ENCODE measurements around the gene PODXL. TPM values are rescaled to one million over a fixed set of nuclear protein-coding genes. Genes with fewer than 3 reads are reported as not detected.

Gene PODXL
- total and polyA plus RNA-seq, 10 of the 15 experiments (the other 5 are each of a cell fraction or from before 2014, with no cell fraction given): 0.04 to 1.8 (median 0.38) TPM

GRCh38 chr7:131537571-131537978 lies 18.9 kb downstream of the PODXL start:
- no peak overlapping the region for H3K27ac ChIP-seq (ENCODE audit: control insufficient read depth, insufficient read depth)
- no peaks in the 10 kb centered on the region for H3K36me3 ChIP-seq (ENCODE audit: control insufficient read depth in 2 of 2, insufficient read depth in 2 of 2, low read length in 1 of 2)
- H2AFZ ChIP-seq (ENCODE audit: control insufficient read depth, low read depth, low read length): no peak overlapping the region
- intact Hi-C loops (cut with micrococcal nuclease; ENCODE audit: unreplicated experiment) (no loop called here), in situ Hi-C loops (cut with MboI) (no loop called here)
- H4K20me1 ChIP-seq (ENCODE audit: control insufficient read depth, insufficient read depth): no peaks in the 10 kb centered on the region
- ChIA-PET SMC1A (ENCODE audit: uncharacterized antibody, unreplicated experiment) (no interaction called here), CTCF (no interaction called here), POLR2A (no interaction called here), RAD21 (ENCODE audit: unreplicated experiment) (no interaction called here)
- no peaks in the 10 kb centered on the region for H3K9me3 ChIP-seq (replicated peaks; ENCODE audit: control insufficient read depth, insufficient read depth, low read length)
- H3K27me3 ChIP-seq (replicated peaks in 1 of 2; ENCODE audit: control insufficient read depth in 2 of 2, insufficient read depth in 2 of 2, low read length in 1 of 2): no peaks in the 10 kb centered on the region
- no peak for ATAC-seq
- no peak overlapping the region for H3K4me3 ChIP-seq
- no peaks in the 10 kb centered on the region for H3K4me1 ChIP-seq (ENCODE audit: control insufficient read depth, insufficient read depth, low read length)
- 51% methylated on average over 11 of the region's 12 CpGs for WGBS (ENCODE audit: insufficient coverage, insufficient replicate concordance, low lambda C conversion rate, missing lambda C conversion rate)
- no TSS peak for BruUV-seq (replicated peaks)
- no peak overlapping the region for H3K9ac ChIP-seq (ENCODE audit: control insufficient read depth, insufficient read depth, low read length)
- DNase-seq (ENCODE audit: low read depth, low spot score): no peak
- H3K79me2 ChIP-seq (ENCODE audit: control insufficient read depth, insufficient read depth, low read length): no peaks in the 10 kb centered on the region
- no peak overlapping the region for H3K4me2 ChIP-seq (ENCODE audit: control insufficient read depth, insufficient read depth)
- no peak for FAIRE-seq
- TF ChIP-seq, protein P1, sequence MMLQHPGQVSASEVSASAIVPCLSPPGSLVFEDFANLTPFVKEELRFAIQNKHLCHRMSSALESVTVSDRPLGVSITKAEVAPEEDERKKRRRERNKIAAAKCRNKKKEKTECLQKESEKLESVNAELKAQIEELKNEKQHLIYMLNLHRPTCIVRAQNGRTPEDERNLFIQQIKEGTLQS (IDR thresholded peaks at IDR 0.05; ENCODE audit: borderline replicate concordance, extremely low read depth, low read depth, low read length): no peak
- no peak for TF ChIP-seq CBX3 (IDR thresholded peaks at IDR 0.05; ENCODE audit: borderline replicate concordance, low read depth)
- TF ChIP-seq SPI1 (IDR thresholded peaks at IDR 0.05; ENCODE audit: borderline replicate concordance, insufficient read depth, low read depth, low read length): no peak
- TF ChIP-seq MEF2B (IDR thresholded peaks at IDR 0.05; ENCODE audit: partially characterized antibody, poor library complexity, severe bottlenecking): no peak
- TF ChIP-seq TARDBP (IDR thresholded peaks at IDR 0.05; ENCODE audit: borderline replicate concordance): no peak
- TF ChIP-seq BRCA1 (IDR thresholded peaks at IDR 0.05; ENCODE audit: low read depth, low read length): no peak
- no peak for TF ChIP-seq SRF (IDR thresholded peaks at IDR 0.05; ENCODE audit: low read depth in 2 of 2, low read length in 2 of 2)
- no peak for TF ChIP-seq SUPT20H (IDR thresholded peaks at IDR 0.05; ENCODE audit: borderline replicate concordance, control insufficient read depth, low read depth, low read length)
- no peak for TF ChIP-seq KDM1A (IDR thresholded peaks at IDR 0.05; ENCODE audit: borderline replicate concordance)
- TF ChIP-seq PKNOX1 (IDR thresholded peaks at IDR 0.05): no peak
- no peak for TF ChIP-seq ZNF687 (IDR thresholded peaks at IDR 0.05)
- no peak for TF ChIP-seq MLLT1 (IDR thresholded peaks at IDR 0.05)
- TF ChIP-seq ZNF217 (IDR thresholded peaks at IDR 0.05): no peak
- TF ChIP-seq, protein P2, sequence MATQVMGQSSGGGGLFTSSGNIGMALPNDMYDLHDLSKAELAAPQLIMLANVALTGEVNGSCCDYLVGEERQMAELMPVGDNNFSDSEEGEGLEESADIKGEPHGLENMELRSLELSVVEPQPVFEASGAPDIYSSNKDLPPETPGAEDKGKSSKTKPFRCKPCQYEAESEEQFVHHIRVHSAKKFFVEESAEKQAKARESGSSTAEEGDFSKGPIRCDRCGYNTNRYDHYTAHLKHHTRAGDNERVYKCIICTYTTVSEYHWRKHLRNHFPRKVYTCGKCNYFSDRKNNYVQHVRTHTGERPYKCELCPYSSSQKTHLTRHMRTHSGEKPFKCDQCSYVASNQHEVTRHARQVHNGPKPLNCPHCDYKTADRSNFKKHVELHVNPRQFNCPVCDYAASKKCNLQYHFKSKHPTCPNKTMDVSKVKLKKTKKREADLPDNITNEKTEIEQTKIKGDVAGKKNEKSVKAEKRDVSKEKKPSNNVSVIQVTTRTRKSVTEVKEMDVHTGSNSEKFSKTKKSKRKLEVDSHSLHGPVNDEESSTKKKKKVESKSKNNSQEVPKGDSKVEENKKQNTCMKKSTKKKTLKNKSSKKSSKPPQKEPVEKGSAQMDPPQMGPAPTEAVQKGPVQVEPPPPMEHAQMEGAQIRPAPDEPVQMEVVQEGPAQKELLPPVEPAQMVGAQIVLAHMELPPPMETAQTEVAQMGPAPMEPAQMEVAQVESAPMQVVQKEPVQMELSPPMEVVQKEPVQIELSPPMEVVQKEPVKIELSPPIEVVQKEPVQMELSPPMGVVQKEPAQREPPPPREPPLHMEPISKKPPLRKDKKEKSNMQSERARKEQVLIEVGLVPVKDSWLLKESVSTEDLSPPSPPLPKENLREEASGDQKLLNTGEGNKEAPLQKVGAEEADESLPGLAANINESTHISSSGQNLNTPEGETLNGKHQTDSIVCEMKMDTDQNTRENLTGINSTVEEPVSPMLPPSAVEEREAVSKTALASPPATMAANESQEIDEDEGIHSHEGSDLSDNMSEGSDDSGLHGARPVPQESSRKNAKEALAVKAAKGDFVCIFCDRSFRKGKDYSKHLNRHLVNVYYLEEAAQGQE (IDR thresholded peaks at IDR 0.05; ENCODE audit: low read depth, low read length): no peak
